ENCODE results near the gene POLR3A.
A peak's percentile ranks its signal among the peaks of the same experiment; 100 is the strongest.
"Not testable (repeated sequence)": the region's sequence is repeated elsewhere in the genome, so short reads cannot be mapped to it uniquely, and the experiment has no call there.

POLR3A gene

GRCh38 chr10:78029269-78030226, at the start of gene POLR3A:
TSS of gene POLR3A (minus strand) at chr10:78029515. CDS start at chr10:78029407, 108 bp downstream.
- peak; percentile 83 for DNase-seq

- no peak for DNase-seq
These were observed 49.4 kb upstream of the POLR3A start for GRCh38 chr10:78078539-78079330.

GRCh38 chr10:78075806-78076205, 46.5 kb upstream of the POLR3A start:
- DNase-seq: not testable (repeated sequence)

GRCh38 chr10:78072504-78072903, 43.2 kb upstream of the POLR3A start:
- DNase-seq: no peak

GRCh38 chr10:78071857-78072179, 42.5 kb upstream of the POLR3A start:
- no peak for DNase-seq

- no peak for DNase-seq
These were observed 42.0 kb upstream of the POLR3A start for GRCh38 chr10:78071140-78071856.

GRCh38 chr10:78070726-78071125, 41.4 kb upstream of the POLR3A start:
- DNase-seq: no peak

GRCh38 chr10:78070064-78070463, 40.7 kb upstream of the POLR3A start:
- not testable (repeated sequence) for DNase-seq

GRCh38 chr10:78069151-78069550, 39.8 kb upstream of the POLR3A start:
- DNase-seq: no peak

GRCh38 chr10:78066728-78067430, 37.6 kb upstream of the POLR3A start:
- DNase-seq: no peak

GRCh38 chr10:78066012-78066411, 36.7 kb upstream of the POLR3A start:
- peak; percentile 23 for DNase-seq

- DNase-seq: no peak
These were observed 36.3 kb upstream of the POLR3A start for GRCh38 chr10:78065611-78066010.

GRCh38 chr10:78064919-78065318, 35.6 kb upstream of the POLR3A start:
- not testable (repeated sequence) for DNase-seq

- no peak for DNase-seq
These were observed 33.9 kb upstream of the POLR3A start for GRCh38 chr10:78063236-78063635.

GRCh38 chr10:78062296-78062695, 33.0 kb upstream of the POLR3A start:
- no peak for DNase-seq

- no peak for DNase-seq
These were observed 30.8 kb upstream of the POLR3A start for GRCh38 chr10:78059906-78060702.

GRCh38 chr10:78058562-78058961, 29.2 kb upstream of the POLR3A start:
- DNase-seq: no peak

GRCh38 chr10:78053211-78053868, 24.0 kb upstream of the POLR3A start:
- DNase-seq: no peak

GRCh38 chr10:78049851-78050250, 20.5 kb upstream of the POLR3A start:
- no peak for DNase-seq

GRCh38 chr10:78047314-78047891, 18.1 kb upstream of the POLR3A start:
- DNase-seq: peak; percentile 52

All from COR-L47 (cell line).